ENCODE data around the gene MAL.
"Not testable (repeated sequence)": the region's sequence is repeated elsewhere in the genome, so short reads cannot be mapped to it uniquely, and the experiment has no call there.

MAL gene

GRCh38 chr2:95034818-95035217 lies 9.3 kb downstream of the MAL start:
- no peak for FAIRE-seq

GRCh38 chr2:95036596-95037383 lies 11.3 kb downstream of the MAL start:
- FAIRE-seq = no peak

GRCh38 chr2:95037384-95037839 lies 11.9 kb downstream of the MAL start:
- FAIRE-seq = no peak

GRCh38 chr2:95037841-95038585 lies 12.5 kb downstream of the MAL start:
- FAIRE-seq = not testable (repeated sequence)

GRCh38 chr2:95038635-95039298 lies 13.3 kb downstream of the MAL start:
- no peak for FAIRE-seq

- no peak for FAIRE-seq
Measured at GRCh38 chr2:95039363-95039762, 13.9 kb downstream of the MAL start.

- no peak for FAIRE-seq
Measured at GRCh38 chr2:95039978-95040377, 14.5 kb downstream of the MAL start.

- FAIRE-seq = no peak
Measured at GRCh38 chr2:95040426-95040825, 14.9 kb downstream of the MAL start.

GRCh38 chr2:95041060-95041823 lies 15.7 kb downstream of the MAL start:
- FAIRE-seq = no peak

GRCh38 chr2:95041824-95042442 lies 16.4 kb downstream of the MAL start:
- FAIRE-seq = no peak

- FAIRE-seq = no peak
Measured at GRCh38 chr2:95042472-95043271, 17.2 kb downstream of the MAL start.

GRCh38 chr2:95043300-95044093 lies 18.0 kb downstream of the MAL start:
- FAIRE-seq = no peak

- FAIRE-seq = no peak
Measured at GRCh38 chr2:95044601-95045000, 19.1 kb downstream of the MAL start.

- FAIRE-seq = no peak
Measured at GRCh38 chr2:95046371-95047112, 21.0 kb downstream of the MAL start.

GRCh38 chr2:95047629-95048510 lies 22.4 kb downstream of the MAL start:
- no peak for FAIRE-seq

- no peak for FAIRE-seq
Measured at GRCh38 chr2:95048825-95049682, 23.5 kb downstream of the MAL start.

GRCh38 chr2:95049683-95049955 lies 24.1 kb downstream of the MAL start:
- FAIRE-seq = no peak

GRCh38 chr2:95049961-95050360 lies 24.5 kb downstream of the MAL start:
- no peak for FAIRE-seq

Measured in colon (tissue), 2 donors.